Liver (tissue), 9 donors: ENCODE data around the gene GPANK1. TPM values are rescaled to one million over a fixed set of nuclear protein-coding genes. Genes with fewer than 3 reads are reported as not detected.

Source experiments
- DNase-seq: peaks from one replicate; pipeline ENCODE4 v3.0.0-alpha.2; 2017; ENCODE audit warnings: low spot score
- H3K27ac ChIP-seq, 2 donors: one replicate each; pipeline ENCODE4 v1.7.0; 2013; ENCODE audit warnings: inconsistent platforms in 2 of 2, low read length in 2 of 2, control low read depth in 1 of 2, low read depth in 1 of 2, mild to moderate bottlenecking in 1 of 2
- H3K27me3 ChIP-seq, 4 donors: one replicate each; pipeline versions ENCODE4 v1.6.1 to v1.7.0; 2013; ENCODE audit warnings: low read length in 3 of 4, inconsistent platforms in 1 of 4, mild to moderate bottlenecking in 1 of 4, moderate library complexity in 1 of 4; ENCODE audit not compliant: control insufficient read depth in 4 of 4, insufficient read depth in 4 of 4
- H3K36me3 ChIP-seq, 4 donors: one replicate each; pipeline versions ENCODE4 v1.6.1 to v1.7.0; 2013; ENCODE audit warnings: low read length in 3 of 4, mild to moderate bottlenecking in 3 of 4, low read depth in 1 of 4, moderate library complexity in 1 of 4; ENCODE audit not compliant: control insufficient read depth in 4 of 4, insufficient read depth in 3 of 4
- H3K4me1 ChIP-seq, 4 donors: one replicate each; pipeline versions ENCODE4 v1.6.1 to v1.7.0; 2013; ENCODE audit warnings: low read length in 3 of 4, mild to moderate bottlenecking in 3 of 4, moderate library complexity in 1 of 4; ENCODE audit not compliant: control insufficient read depth in 4 of 4, insufficient read depth in 4 of 4
- H3K4me3 ChIP-seq, 3 donors: one replicate each; pipeline versions ENCODE4 v1.6.1 to v1.7.0; 2013; ENCODE audit warnings: low read length in 3 of 3, control low read depth in 1 of 3, low read depth in 1 of 3, mild to moderate bottlenecking in 1 of 3
- H3K9ac ChIP-seq, 2 donors: one replicate each; pipeline ENCODE4 v1.7.0; 2013; ENCODE audit warnings: low read length in 2 of 2, mild to moderate bottlenecking in 2 of 2, moderate library complexity in 2 of 2, control low read depth in 1 of 2, low read depth in 1 of 2
- H3K9me3 ChIP-seq, 4 donors: one replicate each; pipeline versions ENCODE4 v1.6.1 to v1.7.0; 2013; ENCODE audit warnings: low read length in 3 of 4; ENCODE audit not compliant: control insufficient read depth in 4 of 4
- ATF3 ChIP-seq: IDR thresholded peaks from 2 replicates; pipeline ENCODE4 v1.6.1; 2016; ENCODE audit warnings: antibody characterized with exemption
- CTCF ChIP-seq: fragments of 150-350 bp; IDR thresholded peaks from 2 replicates; pipeline ENCODE4 v1.5.1; 2017; ENCODE audit warnings: improper control_type of control experiment, low read depth, low read length; ENCODE audit not compliant: missing input control
- EGR1 ChIP-seq, 2 donors: IDR thresholded peaks; 2 replicates each; pipeline ENCODE4 v1.6.1; 2016 to 2018; ENCODE audit warnings: antibody characterized with exemption in 2 of 2, low read depth in 2 of 2
- FOXA1 ChIP-seq: IDR thresholded peaks from 2 replicates; pipeline ENCODE4 v1.6.1; 2016; ENCODE audit warnings: antibody characterized with exemption
- FOXA2 ChIP-seq: IDR thresholded peaks from 2 replicates; pipeline ENCODE4 v1.6.1; 2016; ENCODE audit warnings: antibody characterized with exemption
- GABPA ChIP-seq, 2 donors: IDR thresholded peaks in 1 of 2; conservative IDR thresholded peaks in 1 of 2; 2 replicates each; pipeline ENCODE4 v1.6.1; 2016; ENCODE audit warnings: antibody characterized with exemption in 2 of 2, mild to moderate bottlenecking in 1 of 2, moderate library complexity in 1 of 2
- HNF4A ChIP-seq, 2 donors: conservative IDR thresholded peaks; 2 replicates each; pipeline ENCODE4 v1.6.1; 2016; ENCODE audit warnings: antibody characterized with exemption in 2 of 2, mild to moderate bottlenecking in 2 of 2
- HNF4G ChIP-seq: IDR thresholded peaks from 2 replicates; pipeline ENCODE4 v1.6.1; 2016; ENCODE audit warnings: antibody characterized with exemption
- JUND ChIP-seq, 2 donors: IDR thresholded peaks; 2 replicates each; pipeline ENCODE4 v1.6.1; 2016; ENCODE audit warnings: antibody characterized with exemption in 2 of 2
- MAX ChIP-seq: IDR thresholded peaks from 2 replicates; pipeline ENCODE4 v1.6.1; 2016; ENCODE audit warnings: antibody characterized with exemption
- NR2F2 ChIP-seq: IDR thresholded peaks from 2 replicates; pipeline ENCODE4 v1.6.1; 2016; ENCODE audit warnings: antibody characterized with exemption
- RAD21 ChIP-seq, 2 donors: IDR thresholded peaks; 2 replicates each; pipeline ENCODE4 v1.6.1; 2016; ENCODE audit warnings: antibody characterized with exemption in 2 of 2, mild to moderate bottlenecking in 2 of 2
- REST ChIP-seq: IDR thresholded peaks from 2 replicates; pipeline ENCODE4 v1.6.1; 2016; ENCODE audit warnings: antibody characterized with exemption, mild to moderate bottlenecking
- RXRA ChIP-seq, 2 donors: IDR thresholded peaks; 2 replicates each; pipeline ENCODE4 v1.6.1; 2017 to 2018; ENCODE audit warnings: antibody characterized with exemption in 2 of 2, mild to moderate bottlenecking in 1 of 2
- SP1 ChIP-seq: IDR thresholded peaks from 2 replicates; pipeline ENCODE4 v1.6.1; 2018; ENCODE audit warnings: antibody characterized with exemption, mild to moderate bottlenecking
- TAF1 ChIP-seq: conservative IDR thresholded peaks from 2 replicates; pipeline ENCODE4 v1.6.1; 2016; ENCODE audit warnings: antibody characterized with exemption, mild to moderate bottlenecking
- YY1 ChIP-seq: IDR thresholded peaks from 2 replicates; pipeline ENCODE4 v1.6.1; 2016; ENCODE audit warnings: antibody characterized with exemption, mild to moderate bottlenecking
- ZBTB33 ChIP-seq: IDR thresholded peaks from 2 replicates; pipeline ENCODE4 v1.6.1; 2016; ENCODE audit warnings: antibody characterized with exemption
- WGBS: extraction: QIAGEN DNeasy Blood & Tissue Kit; methylation state at CpG from one replicate; pipeline ENCODE4 v1.1.7; 2013; 5-methylcytosine and 5-hydroxymethylcytosine counted together
- polyA plus RNA-seq, 2 donors: library from polyadenylated mRNA; stranded (reverse) in 1 of 2; unstranded in 1 of 2; fragments of 200-250 nt in 1 of 2; fragments of >200 nt in 1 of 2; fragmentation: Nextera tagmentation in 1 of 2; extraction: Ambion mirVana in 1 of 2; gene quantifications; one replicate each; pipeline versions ENCODE4 v1.2.1 to v1.2.3, GENCODE V29; 2013 to 2015
- total RNA-seq, 2 donors: library from RNA; depleted of rRNA; stranded (reverse); fragments of >200 nt; gene quantifications; one replicate each; pipeline ENCODE4 v1.2.3, GENCODE V29; 2014
- donor health status: healthy.
- donor health status: healthy.
- donor health status: healthy.
- donor health status: healthy.
- donor health status: healthy.

GPANK1 gene
- total and polyA plus RNA-seq, 4 donors = 7.6 to 13.9 (median 11.2) TPM

GRCh38 chr6:31655349-31656237 is 9.2 kb downstream of the GPANK1 start, which contains the start of gene APOM:
Gene APOM, plus strand, starts transcription at chr6:31655894. Its CDS starts 73 bp downstream, at chr6:31655967.
- no peaks in the 10 kb centered on the region for H3K27me3 ChIP-seq
- H3K4me1 ChIP-seq = peaks cover 14 to 85% (median 68%) of the 10 kb centered on the region in 4 donors
- TF ChIP-seq EGR1 (IDR thresholded peaks at IDR 0.05; ENCODE audit: low read depth in 2 of 2) = peak; percentile 39 to 52
- peak; percentile 19 to 57 for TF ChIP-seq RAD21 (IDR thresholded peaks at IDR 0.05)
- peak; percentile 64 to 89 for TF ChIP-seq GABPA (IDR thresholded peaks at IDR 0.05 in 1 of 2, conservative IDR thresholded peaks at IDR 0.05 in 1 of 2)
- no peak for TF ChIP-seq FOXA1
- TF ChIP-seq HNF4G = peak; percentile 80
- peak; percentile 59 for TF ChIP-seq ZBTB33
- TF ChIP-seq JUND (IDR thresholded peaks at IDR 0.05) = peak; percentile 57 to 58
- TF ChIP-seq HNF4A (conservative IDR thresholded peaks at IDR 0.05) = peak; percentile 83 to 85
- peak; percentile 84 to 86 for TF ChIP-seq RXRA (IDR thresholded peaks at IDR 0.05)
- TF ChIP-seq FOXA2 = peak; percentile 70
- peak; percentile 86 for TF ChIP-seq SP1
- peak; percentile 59 for TF ChIP-seq MAX
- TF ChIP-seq YY1 = peak; percentile 33
- TF ChIP-seq ATF3 = no peak
- no peak for TF ChIP-seq CTCF
- peak; percentile 88 for TF ChIP-seq REST
- TF ChIP-seq NR2F2 = peak; percentile 82
- peak; percentile 98 for TF ChIP-seq TAF1
- 35% methylated on average over 8 of the region's 8 CpGs for WGBS
- H3K9me3 ChIP-seq = no peaks in the 10 kb centered on the region
- peak within 1 kb of the TSS; percentile 34 to 75 for H3K9ac ChIP-seq
- peak within 1 kb of the TSS; percentile 80 to 86 for H3K27ac ChIP-seq
- DNase-seq = no peak
- peak within 1 kb of the TSS; percentile 45 to 66 (median 63) for H3K4me3 ChIP-seq
- peaks cover 0 to 6% (median 3%) of the 10 kb centered on the region in 4 donors for H3K36me3 ChIP-seq
